K562 (cell line): ENCODE measurements around the gene AP3M1.

Source experiments
- POLR2AphosphoS5 ChIP-seq: IDR thresholded peaks from 2 replicates; pipeline ENCODE4 v1.6.1; 2011; ENCODE audit warnings: mild to moderate bottlenecking, low read depth, low read length, moderate library complexity; ENCODE audit not compliant: control insufficient read depth, insufficient read depth
- RB1 ChIP-seq: fragments of 450-650 bp; IDR thresholded peaks from 2 replicates; pipeline ENCODE4 v1.6.1; 2017; ENCODE audit warnings: low read depth, mild to moderate bottlenecking
- RCOR1 ChIP-seq, 2 experiments: IDR thresholded peaks; 2 replicates each; pipeline ENCODE4 v1.6.1; 2012; ENCODE audit warnings: low read depth in 2 of 2, low read length in 2 of 2, borderline replicate concordance in 1 of 2, improper control_type of control experiment in 1 of 2
- SMARCA5 ChIP-seq: fragments of 450-650 bp; IDR thresholded peaks from 2 replicates; pipeline ENCODE4 v1.6.1; 2016
- SP2 ChIP-seq: IDR thresholded peaks from 2 replicates; pipeline ENCODE4 v1.6.1; 2011; ENCODE audit warnings: mild to moderate bottlenecking, low read depth, low read length, moderate library complexity; ENCODE audit not compliant: poor library complexity, severe bottlenecking; ENCODE audit errors: extremely low read depth
- TAF1 ChIP-seq: IDR thresholded peaks from 2 replicates; pipeline ENCODE4 v1.6.1; 2011; ENCODE audit warnings: mild to moderate bottlenecking, low read length, moderate library complexity; ENCODE audit not compliant: insufficient read depth, control insufficient read depth, severe bottlenecking; ENCODE audit errors: extremely low read depth
- TCF7 ChIP-seq: sonication (generic); IDR thresholded peaks from 2 replicates; pipeline ENCODE4 v1.6.1; 2016; ENCODE audit warnings: antibody characterized with exemption, borderline replicate concordance
- ZNF232 ChIP-seq: sonication (generic); formaldehyde crosslinking; IDR thresholded peaks from 2 replicates; pipeline ENCODE4 v1.8.0; 2022; ENCODE audit warnings: mild to moderate bottlenecking, missing genetic modification reagents
- TF ChIP-seq, protein P1 (sequence below), 3 experiments: IDR thresholded peaks in 2 of 3; conservative IDR thresholded peaks in 1 of 3; 2 replicates each; pipeline ENCODE4 v1.5.1; 2011 to 2012; ENCODE audit warnings: low read length in 3 of 3, mild to moderate bottlenecking in 3 of 3, control low read depth in 2 of 3, improper control_type of control experiment in 1 of 3, inconsistent platforms in 1 of 3, low read depth in 1 of 3, mixed read lengths in 1 of 3, moderate library complexity in 1 of 3; ENCODE audit not compliant: insufficient read depth in 2 of 3
- TF ChIP-seq, protein P2 (sequence below): sonication (generic); formaldehyde crosslinking; IDR thresholded peaks from 2 replicates; pipeline ENCODE4 v1.8.0; 2022; ENCODE audit warnings: mild to moderate bottlenecking, missing genetic modification reagents, borderline replicate concordance
- TF ChIP-seq, protein P3 (sequence below): sonication (generic); formaldehyde crosslinking; IDR thresholded peaks from 2 replicates; pipeline ENCODE4 v1.8.1; 2022; ENCODE audit warnings: missing genetic modification reagents
- TF ChIP-seq, protein P4 (sequence below): fragments of 250-450 bp; sonication (Bioruptor Pico); IDR thresholded peaks from 2 replicates; pipeline ENCODE4 v1.5.0; 2021
- TF ChIP-seq, protein P5 (sequence below): fragments of 250-450 bp; sonication (Bioruptor Pico); IDR thresholded peaks from 2 replicates; pipeline ENCODE4 v1.5.0; 2020; ENCODE audit warnings: mild to moderate bottlenecking

DNA sequence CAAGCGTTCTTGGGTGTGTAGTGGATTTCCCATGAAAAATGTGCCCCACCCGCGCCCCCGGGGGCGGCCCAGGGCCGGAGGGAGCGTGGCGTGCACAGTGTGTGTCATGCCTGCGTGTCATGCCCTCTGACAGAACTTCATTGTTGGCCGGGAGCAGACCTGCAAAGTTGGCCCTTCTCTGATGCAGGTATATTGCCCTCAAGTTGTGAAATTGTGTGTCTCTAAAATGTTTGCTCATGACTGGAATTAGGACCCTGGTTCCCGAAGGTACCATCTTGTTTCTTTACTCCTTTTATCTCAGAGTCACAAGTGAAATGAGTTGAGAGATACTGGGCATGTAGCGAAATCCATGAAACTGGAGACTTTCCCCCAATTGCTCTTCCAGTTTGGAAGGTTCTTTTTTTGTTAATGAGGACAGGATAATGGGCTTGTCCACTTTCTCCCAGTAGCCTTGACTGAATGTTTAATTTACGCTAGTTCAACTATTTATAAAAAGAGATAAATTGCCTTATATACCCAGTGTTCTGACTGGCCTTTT lies 26.6 kb upstream of the AP3M1 start:
- TF ChIP-seq, protein P1, sequence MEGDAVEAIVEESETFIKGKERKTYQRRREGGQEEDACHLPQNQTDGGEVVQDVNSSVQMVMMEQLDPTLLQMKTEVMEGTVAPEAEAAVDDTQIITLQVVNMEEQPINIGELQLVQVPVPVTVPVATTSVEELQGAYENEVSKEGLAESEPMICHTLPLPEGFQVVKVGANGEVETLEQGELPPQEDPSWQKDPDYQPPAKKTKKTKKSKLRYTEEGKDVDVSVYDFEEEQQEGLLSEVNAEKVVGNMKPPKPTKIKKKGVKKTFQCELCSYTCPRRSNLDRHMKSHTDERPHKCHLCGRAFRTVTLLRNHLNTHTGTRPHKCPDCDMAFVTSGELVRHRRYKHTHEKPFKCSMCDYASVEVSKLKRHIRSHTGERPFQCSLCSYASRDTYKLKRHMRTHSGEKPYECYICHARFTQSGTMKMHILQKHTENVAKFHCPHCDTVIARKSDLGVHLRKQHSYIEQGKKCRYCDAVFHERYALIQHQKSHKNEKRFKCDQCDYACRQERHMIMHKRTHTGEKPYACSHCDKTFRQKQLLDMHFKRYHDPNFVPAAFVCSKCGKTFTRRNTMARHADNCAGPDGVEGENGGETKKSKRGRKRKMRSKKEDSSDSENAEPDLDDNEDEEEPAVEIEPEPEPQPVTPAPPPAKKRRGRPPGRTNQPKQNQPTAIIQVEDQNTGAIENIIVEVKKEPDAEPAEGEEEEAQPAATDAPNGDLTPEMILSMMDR (IDR thresholded peaks at IDR 0.05 in 2 of 3, conservative IDR thresholded peaks at IDR 0.05 in 1 of 3; ENCODE audit: insufficient read depth in 2 of 3, low read depth in 1 of 3, low read length in 3 of 3) = 0 out of 6 replicates have a peak, but pooled peaks of 1 of the 3 experiments have one; percentile 5
- TF ChIP-seq, protein P2, sequence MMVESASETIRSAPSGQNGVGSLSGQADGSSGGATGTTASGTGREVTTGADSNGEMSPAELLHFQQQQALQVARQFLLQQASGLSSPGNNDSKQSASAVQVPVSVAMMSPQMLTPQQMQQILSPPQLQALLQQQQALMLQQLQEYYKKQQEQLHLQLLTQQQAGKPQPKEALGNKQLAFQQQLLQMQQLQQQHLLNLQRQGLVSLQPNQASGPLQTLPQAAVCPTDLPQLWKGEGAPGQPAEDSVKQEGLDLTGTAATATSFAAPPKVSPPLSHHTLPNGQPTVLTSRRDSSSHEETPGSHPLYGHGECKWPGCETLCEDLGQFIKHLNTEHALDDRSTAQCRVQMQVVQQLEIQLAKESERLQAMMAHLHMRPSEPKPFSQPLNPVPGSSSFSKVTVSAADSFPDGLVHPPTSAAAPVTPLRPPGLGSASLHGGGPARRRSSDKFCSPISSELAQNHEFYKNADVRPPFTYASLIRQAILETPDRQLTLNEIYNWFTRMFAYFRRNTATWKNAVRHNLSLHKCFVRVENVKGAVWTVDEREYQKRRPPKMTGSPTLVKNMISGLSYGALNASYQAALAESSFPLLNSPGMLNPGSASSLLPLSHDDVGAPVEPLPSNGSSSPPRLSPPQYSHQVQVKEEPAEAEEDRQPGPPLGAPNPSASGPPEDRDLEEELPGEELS = no peak
- no peak for TF ChIP-seq TAF1
- no peak for TF ChIP-seq TCF7
- TF ChIP-seq SMARCA5 = no peak
- TF ChIP-seq RB1 = no peak
- TF ChIP-seq, protein P3, sequence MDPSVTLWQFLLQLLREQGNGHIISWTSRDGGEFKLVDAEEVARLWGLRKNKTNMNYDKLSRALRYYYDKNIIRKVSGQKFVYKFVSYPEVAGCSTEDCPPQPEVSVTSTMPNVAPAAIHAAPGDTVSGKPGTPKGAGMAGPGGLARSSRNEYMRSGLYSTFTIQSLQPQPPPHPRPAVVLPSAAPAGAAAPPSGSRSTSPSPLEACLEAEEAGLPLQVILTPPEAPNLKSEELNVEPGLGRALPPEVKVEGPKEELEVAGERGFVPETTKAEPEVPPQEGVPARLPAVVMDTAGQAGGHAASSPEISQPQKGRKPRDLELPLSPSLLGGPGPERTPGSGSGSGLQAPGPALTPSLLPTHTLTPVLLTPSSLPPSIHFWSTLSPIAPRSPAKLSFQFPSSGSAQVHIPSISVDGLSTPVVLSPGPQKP (CRISPR knock-in tag) = no peak
- no peak for TF ChIP-seq ZNF232 (CRISPR knock-in tag)
- TF ChIP-seq POLR2AphosphoS5 = no peak
- TF ChIP-seq SP2 = no peak
- no peak for TF ChIP-seq RCOR1 (IDR thresholded peaks at IDR 0.05; ENCODE audit: borderline replicate concordance in 1 of 2, low read depth in 2 of 2, low read length in 2 of 2)
- TF ChIP-seq, protein P4, sequence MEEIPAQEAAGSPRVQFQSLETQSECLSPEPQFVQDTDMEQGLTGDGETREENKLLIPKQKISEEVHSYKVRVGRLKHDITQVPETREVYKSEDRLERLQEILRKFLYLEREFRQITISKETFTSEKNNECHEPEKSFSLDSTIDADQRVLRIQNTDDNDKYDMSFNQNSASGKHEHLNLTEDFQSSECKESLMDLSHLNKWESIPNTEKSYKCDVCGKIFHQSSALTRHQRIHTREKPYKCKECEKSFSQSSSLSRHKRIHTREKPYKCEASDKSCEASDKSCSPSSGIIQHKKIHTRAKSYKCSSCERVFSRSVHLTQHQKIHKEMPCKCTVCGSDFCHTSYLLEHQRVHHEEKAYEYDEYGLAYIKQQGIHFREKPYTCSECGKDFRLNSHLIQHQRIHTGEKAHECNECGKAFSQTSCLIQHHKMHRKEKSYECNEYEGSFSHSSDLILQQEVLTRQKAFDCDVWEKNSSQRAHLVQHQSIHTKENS = no peak
- TF ChIP-seq, protein P5, sequence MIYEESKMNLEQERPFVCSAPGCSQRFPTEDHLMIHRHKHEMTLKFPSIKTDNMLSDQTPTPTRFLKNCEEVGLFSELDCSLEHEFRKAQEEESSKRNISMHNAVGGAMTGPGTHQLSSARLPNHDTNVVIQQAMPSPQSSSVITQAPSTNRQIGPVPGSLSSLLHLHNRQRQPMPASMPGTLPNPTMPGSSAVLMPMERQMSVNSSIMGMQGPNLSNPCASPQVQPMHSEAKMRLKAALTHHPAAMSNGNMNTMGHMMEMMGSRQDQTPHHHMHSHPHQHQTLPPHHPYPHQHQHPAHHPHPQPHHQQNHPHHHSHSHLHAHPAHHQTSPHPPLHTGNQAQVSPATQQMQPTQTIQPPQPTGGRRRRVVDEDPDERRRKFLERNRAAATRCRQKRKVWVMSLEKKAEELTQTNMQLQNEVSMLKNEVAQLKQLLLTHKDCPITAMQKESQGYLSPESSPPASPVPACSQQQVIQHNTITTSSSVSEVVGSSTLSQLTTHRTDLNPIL (CRISPR knock-in tag) = no peak
